AG09319 (cell line): ENCODE measurements around the gene WFIKKN2.

Experiments
- DNase-seq: peaks from one replicate; pipeline ENCODE4 v3.0.0-alpha.2; 2010; ENCODE audit warnings: low read depth; ENCODE audit errors: extremely low read depth
- CTCF ChIP-seq: IDR thresholded peaks from 2 replicates; pipeline ENCODE4 v1.5.1; 2011; ENCODE audit warnings: low read depth, mild to moderate bottlenecking, inconsistent platforms, low read length, moderate library complexity

Gene WFIKKN2

GRCh38 chr17:50891577-50891989 is 56.2 kb downstream of the WFIKKN2 start:
- no peak for TF ChIP-seq CTCF
- no peak for DNase-seq
